HG02970 (cell line): ENCODE measurements around the gene GABBR2.

ENCODE experiments used
- ATAC-seq: cut with Tn5 transposase; IDR thresholded peaks from one replicate; pipeline ENCODE4 v1.9.1; 2021; ENCODE audit warnings: mild to moderate bottlenecking, moderate library complexity, moderate number of reproducible peaks; ENCODE audit not compliant: unreplicated experiment, low FRiP score

Gene GABBR2

GRCh38 chr9:98316445-98317133, 392.1 kb downstream of the GABBR2 start:
- ATAC-seq = no peak

GRCh38 chr9:98315551-98316060, 393.1 kb downstream of the GABBR2 start:
- ATAC-seq = peak; percentile 54

DNA sequence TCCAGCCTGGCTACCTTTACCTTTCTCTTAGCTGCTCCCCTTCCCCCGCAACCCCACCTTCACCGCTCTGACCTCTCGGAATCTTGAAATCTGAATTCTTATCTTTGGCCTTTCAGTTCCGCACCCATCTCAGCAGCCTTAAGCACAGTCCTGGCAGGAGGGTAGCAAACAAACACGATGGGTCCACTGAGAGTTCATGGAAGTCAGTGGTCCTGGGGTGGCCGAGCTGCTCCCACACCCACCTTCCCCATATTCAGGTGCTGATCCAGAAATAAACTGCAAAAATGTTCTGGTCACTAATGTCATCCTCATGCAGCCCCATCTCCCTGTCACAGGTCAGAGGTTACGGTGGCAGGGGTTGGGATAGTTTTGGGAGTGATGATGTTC, 393.7 kb downstream of the GABBR2 start:
- ATAC-seq = no peak

GRCh38 chr9:98314381-98315066, 394.2 kb downstream of the GABBR2 start:
- ATAC-seq = no peak

GRCh38 chr9:98312365-98312764, 396.4 kb downstream of the GABBR2 start:
- ATAC-seq = no peak

GRCh38 chr9:98311541-98311940, 397.2 kb downstream of the GABBR2 start:
- no peak for ATAC-seq

DNA sequence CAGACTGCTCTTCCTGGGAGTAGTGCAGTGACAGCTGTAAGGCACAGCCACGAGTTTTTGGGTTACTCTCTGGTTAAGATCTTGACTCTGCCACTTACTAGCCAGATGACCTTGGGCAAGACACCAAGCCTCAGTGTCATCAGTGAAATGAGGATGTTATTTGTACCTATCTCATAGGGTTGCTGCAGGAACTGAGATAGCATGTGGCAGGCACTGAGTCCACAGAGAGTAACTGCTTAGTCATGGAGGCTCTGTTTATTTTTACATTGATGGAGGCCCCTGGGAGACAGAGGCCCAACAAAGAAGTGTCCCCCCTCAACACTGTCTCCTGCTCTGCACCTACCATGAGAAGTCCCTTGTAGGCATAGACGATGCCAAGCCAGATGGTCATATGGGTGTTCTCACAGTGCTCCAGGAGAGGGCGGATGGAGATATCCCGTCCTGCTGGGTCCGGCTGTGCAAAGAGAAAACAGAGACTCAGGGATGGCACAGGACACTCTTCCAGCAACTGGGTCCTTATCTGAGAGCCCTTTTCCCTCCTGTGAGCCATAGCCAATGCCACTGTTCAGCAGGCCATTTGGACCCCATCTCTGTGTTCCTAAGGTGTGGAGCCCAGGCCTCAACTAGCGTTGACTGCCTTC, 397.9 kb downstream of the GABBR2 start:
- no peak for ATAC-seq

DNA sequence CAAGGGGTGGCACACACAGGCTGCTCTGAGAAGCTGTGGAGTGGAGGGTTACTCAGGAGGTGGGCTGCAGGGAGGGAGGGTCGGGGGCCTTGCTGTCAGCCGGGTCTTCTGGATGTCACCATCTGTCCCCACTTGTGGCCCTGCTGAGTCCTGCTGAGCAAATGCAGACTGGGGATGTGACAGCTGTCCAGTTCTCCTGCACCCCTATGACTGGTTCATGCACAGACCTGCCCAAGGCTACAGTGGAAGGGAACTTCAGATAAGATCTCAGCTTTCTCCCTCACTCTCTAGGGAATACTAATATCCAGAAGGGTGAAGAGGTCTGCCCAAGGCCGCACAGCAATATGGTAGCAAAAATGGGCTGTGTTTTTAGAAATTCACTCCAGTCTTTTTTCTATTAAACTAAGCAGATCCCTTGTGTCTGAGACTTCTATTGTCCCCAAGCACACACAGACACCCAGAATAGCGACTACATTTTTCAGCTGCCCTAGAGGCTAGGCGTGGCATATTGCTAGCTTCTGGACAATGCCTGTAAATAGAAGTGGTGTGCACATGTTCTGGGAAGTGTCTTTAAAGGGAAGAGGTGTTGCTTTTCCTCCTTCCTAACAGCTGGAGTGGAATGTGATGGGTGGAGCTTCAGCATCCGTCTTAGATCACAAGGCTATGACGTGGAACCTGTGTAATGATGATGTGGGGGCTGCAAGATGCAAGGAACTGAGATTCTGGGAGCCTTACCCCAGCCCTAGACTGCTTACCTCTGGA, 402.2 kb downstream of the GABBR2 start:
- ATAC-seq = no peak

DNA sequence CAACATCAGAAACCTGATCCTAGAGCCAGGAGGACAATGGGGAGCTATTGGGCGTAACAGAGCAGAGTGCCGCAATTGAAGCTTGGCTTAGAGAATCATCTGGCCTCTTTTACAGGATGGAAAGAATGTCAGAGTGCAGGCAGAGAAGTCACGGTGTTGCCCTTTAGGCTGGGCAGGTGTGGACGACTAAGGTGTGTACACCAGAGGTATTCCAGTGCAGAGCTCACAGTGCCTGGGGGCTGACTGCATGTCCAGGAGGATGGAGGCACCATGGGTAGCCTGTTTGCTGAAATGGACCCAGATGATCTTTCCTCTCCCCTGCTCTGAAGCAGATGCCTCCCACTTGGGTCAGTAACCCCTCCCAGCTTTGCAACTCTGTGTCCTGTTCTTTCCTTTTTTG, 404.4 kb downstream of the GABBR2 start:
- no peak for ATAC-seq

GRCh38 chr9:98303633-98304125, 405.1 kb downstream of the GABBR2 start:
- no peak for ATAC-seq

DNA sequence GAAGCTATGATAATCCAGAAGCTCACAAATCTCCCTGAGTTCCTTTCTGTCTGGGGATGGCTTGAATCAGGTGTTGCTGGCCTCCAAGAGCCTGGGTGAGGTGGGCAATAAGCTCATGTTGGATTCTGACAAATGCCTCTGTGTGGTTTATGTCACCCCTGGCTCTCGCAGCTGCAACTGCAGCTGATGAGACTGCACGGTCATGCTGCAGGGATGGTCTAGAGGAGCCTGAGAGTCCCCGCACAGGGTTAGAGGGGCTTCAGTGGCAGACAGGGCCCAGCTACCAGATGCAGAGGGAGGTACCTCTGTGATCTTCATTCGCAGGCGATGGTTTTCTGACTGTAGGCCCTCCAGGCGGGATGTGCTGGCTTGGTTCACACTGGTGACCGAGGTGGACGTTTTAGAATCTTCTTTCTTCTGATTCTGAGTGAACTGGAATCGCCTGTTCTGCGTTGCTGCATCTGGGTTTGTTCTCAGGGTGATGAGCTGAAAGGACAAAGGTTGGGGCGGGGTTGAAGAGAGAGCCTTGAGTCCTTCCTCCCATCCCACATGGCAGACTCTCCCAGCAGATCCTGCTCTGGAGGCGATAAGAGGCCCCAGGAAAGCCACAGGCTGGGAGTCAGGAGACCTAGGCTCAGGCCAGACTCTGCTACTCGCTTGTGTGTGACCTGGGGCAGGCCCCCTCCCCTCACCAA, 405.6 kb downstream of the GABBR2 start:
- no peak for ATAC-seq

- no peak for ATAC-seq
Observed at GRCh38 chr9:98302150-98302549, 406.6 kb downstream of the GABBR2 start.

DNA sequence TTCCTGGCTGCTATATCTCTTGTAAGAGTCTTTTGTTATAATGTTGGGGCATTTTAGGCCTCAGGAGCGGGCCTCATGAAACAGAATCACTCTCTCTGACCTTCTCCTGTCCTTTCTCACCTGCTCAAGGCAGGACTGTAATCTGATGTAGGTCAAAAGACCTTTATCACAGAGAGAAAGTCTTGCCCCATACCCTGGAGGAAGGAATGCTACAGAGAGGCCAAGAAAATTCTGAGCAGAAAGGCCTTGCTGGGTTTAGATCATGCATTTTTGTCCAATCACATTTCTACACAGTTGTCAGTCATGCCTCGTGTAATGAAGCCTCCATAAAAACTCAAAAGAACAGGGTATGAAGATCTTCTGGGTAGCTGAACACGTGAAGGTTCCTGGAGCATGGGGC, 408.1 kb downstream of the GABBR2 start:
- no peak for ATAC-seq

GRCh38 chr9:98298476-98298875, 410.3 kb downstream of the GABBR2 start:
- no peak for ATAC-seq

DNA sequence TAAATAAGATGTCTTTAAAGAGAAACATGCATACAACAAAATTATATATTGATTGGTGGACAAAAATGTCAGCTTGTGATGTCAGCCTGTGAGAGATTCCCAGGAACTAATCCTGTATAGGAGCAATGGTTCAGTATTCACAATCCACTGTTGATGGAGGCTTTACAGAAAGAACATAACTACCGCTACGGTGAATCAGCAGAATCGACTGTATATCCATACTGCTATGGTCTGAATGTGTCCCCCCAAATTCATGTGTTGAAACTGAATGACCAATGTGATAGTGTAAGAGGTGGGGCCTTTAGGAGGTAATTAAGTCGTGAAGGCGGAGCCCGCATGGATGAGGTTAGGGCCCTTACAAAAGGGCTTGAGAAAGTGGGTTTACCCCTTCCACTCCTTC, 412.9 kb downstream of the GABBR2 start:
- ATAC-seq = no peak

DNA sequence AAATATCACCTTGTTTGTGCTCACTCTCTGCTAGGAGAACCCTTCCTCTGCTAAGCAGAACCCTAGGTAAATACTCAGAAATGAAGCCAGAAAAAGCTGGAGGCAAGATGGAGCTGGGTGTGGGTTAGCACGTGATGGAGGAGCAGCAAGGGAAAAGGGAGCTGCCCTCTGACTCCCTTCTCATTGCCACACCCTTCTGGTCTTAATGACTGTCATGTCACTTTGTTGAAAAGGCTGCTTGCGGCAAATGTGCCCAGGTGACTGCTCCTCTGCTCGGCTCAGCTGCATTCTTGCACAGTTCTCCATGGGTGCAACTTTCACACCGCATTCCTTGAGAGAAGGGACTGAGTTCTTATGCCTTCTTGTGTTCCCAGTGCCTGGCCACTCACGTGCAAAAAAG, 416.9 kb downstream of the GABBR2 start:
- no peak for ATAC-seq

- no peak for ATAC-seq
Observed at GRCh38 chr9:98290411-98290810, 418.3 kb downstream of the GABBR2 start.

GRCh38 chr9:98289614-98290201, 419.0 kb downstream of the GABBR2 start:
- no peak for ATAC-seq

- ATAC-seq = no peak
Observed at GRCh38 chr9:98288881-98289280, 419.9 kb downstream of the GABBR2 start.

GRCh38 chr9:98287384-98287783, 421.4 kb downstream of the GABBR2 start:
- no peak for ATAC-seq
